Uterus (tissue), 4 donors: ENCODE data around the gene G6PD. TPM values are rescaled to one million over a fixed set of nuclear protein-coding genes. Genes with fewer than 3 reads are reported as not detected.

Experiments
- DNase-seq, 2 donors: peaks; one replicate each; pipeline ENCODE4 v3.0.0-alpha.2; 2019 to 2020
- H3K27ac ChIP-seq, 2 donors: fragments of 200-600 bp; sonication (generic); 1 replicate in 1 of 2; 2 replicates in 1 of 2; pipeline ENCODE4 v1.5.1; 2016 to 2018
- H3K27me3 ChIP-seq, 2 donors: fragments of 200-600 bp; sonication (generic); one replicate each; pipeline ENCODE4 v1.5.1; 2018 to 2019; ENCODE audit warnings: control low read depth in 1 of 2
- H3K36me3 ChIP-seq, 2 donors: fragments of 200-600 bp; sonication (generic); one replicate each; pipeline ENCODE4 v1.5.1; 2019; ENCODE audit warnings: control low read depth in 1 of 2
- H3K4me1 ChIP-seq, 2 donors: fragments of 200-600 bp; sonication (generic); one replicate each; pipeline ENCODE4 v1.5.1; 2018 to 2019; ENCODE audit warnings: control low read depth in 1 of 2
- H3K4me3 ChIP-seq, 2 donors: fragments of 200-600 bp; sonication (generic); 1 replicate in 1 of 2; 2 replicates in 1 of 2; pipeline ENCODE4 v1.5.1; 2018 to 2019; ENCODE audit warnings: mild to moderate bottlenecking in 1 of 2
- H3K9me3 ChIP-seq, 2 donors: fragments of 200-600 bp; sonication (generic); one replicate each; pipeline ENCODE4 v1.5.1; 2019; ENCODE audit warnings: control low read depth in 1 of 2
- POLR2A ChIP-seq, 2 donors: fragments of 450-650 bp; IDR thresholded peaks; one replicate each; pipeline ENCODE4 v1.6.1; 2016; ENCODE audit warnings: antibody characterized with exemption in 2 of 2, mild to moderate bottlenecking in 1 of 2, moderate library complexity in 1 of 2
- intact Hi-C: fragments of 100-400 bp; cut with DNase I; formaldehyde crosslinking; loops from one replicate; pipeline ENCODE4 v1.15.1; 2023; ENCODE audit warnings: low total_unique reads
- total RNA-seq, 4 donors: library from RNA; depleted of rRNA in 3 of 4; stranded (reverse); fragments of >200 nt in 3 of 4; gene quantifications; one replicate each; pipeline versions ENCODE4 v1.1.0 to v1.2.4, GENCODE V29; 2014 to 2023
- TF ChIP-seq, protein P1 (sequence below), 4 experiments: fragments of 200-600 bp in 2 of 4; fragments of 450-650 bp in 2 of 4; sonication (generic) in 2 of 4; IDR thresholded peaks; one replicate each; pipeline ENCODE4 v1.5.1; 2016 to 2019; ENCODE audit warnings: antibody characterized with exemption in 4 of 4, mild to moderate bottlenecking in 2 of 4, moderate library complexity in 1 of 4
- donor health status: DM: yes; HTN: yes; CAD: no.

G6PD gene
- total RNA-seq, 4 donors from 2014 or later = 15.5 to 69.6 (median 23.8) TPM

GRCh38 chrX:154516656-154517100 lies 30.0 kb downstream of the G6PD start:
- H3K36me3 ChIP-seq = no peaks in the 10 kb centered on the region
- H3K27ac ChIP-seq = peak overlapping the region; percentile 93 to 97
- no peaks in the 10 kb centered on the region for H3K9me3 ChIP-seq
- no peaks in the 10 kb centered on the region for H3K4me1 ChIP-seq
- DNase-seq = peak in 1 of 2 donors; percentile 86
- TF ChIP-seq, protein P1, sequence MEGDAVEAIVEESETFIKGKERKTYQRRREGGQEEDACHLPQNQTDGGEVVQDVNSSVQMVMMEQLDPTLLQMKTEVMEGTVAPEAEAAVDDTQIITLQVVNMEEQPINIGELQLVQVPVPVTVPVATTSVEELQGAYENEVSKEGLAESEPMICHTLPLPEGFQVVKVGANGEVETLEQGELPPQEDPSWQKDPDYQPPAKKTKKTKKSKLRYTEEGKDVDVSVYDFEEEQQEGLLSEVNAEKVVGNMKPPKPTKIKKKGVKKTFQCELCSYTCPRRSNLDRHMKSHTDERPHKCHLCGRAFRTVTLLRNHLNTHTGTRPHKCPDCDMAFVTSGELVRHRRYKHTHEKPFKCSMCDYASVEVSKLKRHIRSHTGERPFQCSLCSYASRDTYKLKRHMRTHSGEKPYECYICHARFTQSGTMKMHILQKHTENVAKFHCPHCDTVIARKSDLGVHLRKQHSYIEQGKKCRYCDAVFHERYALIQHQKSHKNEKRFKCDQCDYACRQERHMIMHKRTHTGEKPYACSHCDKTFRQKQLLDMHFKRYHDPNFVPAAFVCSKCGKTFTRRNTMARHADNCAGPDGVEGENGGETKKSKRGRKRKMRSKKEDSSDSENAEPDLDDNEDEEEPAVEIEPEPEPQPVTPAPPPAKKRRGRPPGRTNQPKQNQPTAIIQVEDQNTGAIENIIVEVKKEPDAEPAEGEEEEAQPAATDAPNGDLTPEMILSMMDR (IDR thresholded peaks at IDR 0.05) = no peak
- intact Hi-C loops = no loop called here
- peak overlapping the region; percentile 15 to 32 for H3K4me3 ChIP-seq
- no peaks in the 10 kb centered on the region for H3K27me3 ChIP-seq

- Histone ChIP-seq H3K9me3 (no peaks in the 10 kb centered on the region), H3K27me3 (no peaks in the 10 kb centered on the region), H3K4me3 (peak within 1 kb of the TSS; percentile 55 to 61), H3K4me1 (no peaks in the 10 kb centered on the region), H3K36me3 (no peaks in the 10 kb centered on the region), H3K27ac (peak within 1 kb of the TSS; percentile 93 to 97)
- DNase-seq = peak; percentile 94
- peak; percentile 59 to 94 for TF ChIP-seq POLR2A (IDR thresholded peaks at IDR 0.05)
- TF ChIP-seq, protein P1 (IDR thresholded peaks at IDR 0.05) = peak in 1 of 4 experiments; percentile 2
- intact Hi-C loops = no loop called here
Observed at GRCh38 chrX:154515966-154516655, 30.5 kb downstream of the G6PD start, which contains the start of gene FAM3A. Gene FAM3A, minus strand, starts transcription at chrX:154516232. Its CDS starts 460 bp downstream, at chrX:154515772.

DNA sequence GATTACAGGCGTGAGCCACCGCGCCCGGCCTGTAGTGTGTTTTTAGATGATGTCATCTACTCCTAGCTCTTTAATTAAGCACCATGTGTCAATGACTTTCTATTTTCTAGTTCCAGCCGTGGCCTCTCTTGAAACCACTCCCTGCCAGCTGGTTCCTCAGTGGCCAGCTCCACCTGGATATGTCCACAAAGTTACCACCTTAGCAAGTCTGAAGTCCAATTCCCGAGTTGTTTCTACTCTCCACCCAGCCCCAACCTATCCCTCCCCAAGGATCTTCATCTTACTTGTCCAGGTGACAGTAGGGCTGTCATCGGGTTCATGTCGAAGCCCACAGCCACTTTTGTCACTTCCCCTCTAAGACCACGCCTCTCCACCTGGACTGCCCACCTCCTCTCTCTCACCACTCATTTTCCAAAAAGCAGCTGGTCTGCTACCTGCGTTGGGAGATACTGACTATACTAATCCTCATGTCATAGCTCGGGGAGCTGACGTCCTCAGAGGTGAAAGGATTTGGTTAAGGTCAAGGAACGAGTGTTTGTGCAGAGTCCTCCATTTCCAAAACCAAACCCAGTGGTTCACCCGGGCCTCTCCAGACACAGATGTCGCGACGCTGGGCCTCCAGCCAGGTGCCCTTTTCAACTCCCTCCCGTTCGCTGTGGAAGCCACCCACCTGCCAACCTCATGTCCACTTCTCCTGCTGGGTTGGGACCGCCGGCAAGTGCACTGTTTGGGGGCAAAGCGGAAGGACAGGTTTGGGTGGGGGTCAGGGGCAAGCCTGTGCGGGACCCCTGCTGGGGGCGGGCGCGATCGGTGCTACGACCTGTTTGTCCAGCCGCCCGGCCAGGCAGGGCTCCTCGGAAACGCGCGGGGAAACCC lies 31.3 kb downstream of the G6PD start:
- TF ChIP-seq, protein P1 (IDR thresholded peaks at IDR 0.05) = no peak
- TF ChIP-seq POLR2A (IDR thresholded peaks at IDR 0.05) = no peak
- peak overlapping the region; percentile 84 to 97 for H3K27ac ChIP-seq
- DNase-seq = no peak
- peak overlapping the region; percentile 55 to 61 for H3K4me3 ChIP-seq
- H3K36me3 ChIP-seq = no peaks in the 10 kb centered on the region
- intact Hi-C loops = no loop called here
- no peaks in the 10 kb centered on the region for H3K27me3 ChIP-seq
- no peaks in the 10 kb centered on the region for H3K9me3 ChIP-seq
- H3K4me1 ChIP-seq = no peaks in the 10 kb centered on the region

DNA sequence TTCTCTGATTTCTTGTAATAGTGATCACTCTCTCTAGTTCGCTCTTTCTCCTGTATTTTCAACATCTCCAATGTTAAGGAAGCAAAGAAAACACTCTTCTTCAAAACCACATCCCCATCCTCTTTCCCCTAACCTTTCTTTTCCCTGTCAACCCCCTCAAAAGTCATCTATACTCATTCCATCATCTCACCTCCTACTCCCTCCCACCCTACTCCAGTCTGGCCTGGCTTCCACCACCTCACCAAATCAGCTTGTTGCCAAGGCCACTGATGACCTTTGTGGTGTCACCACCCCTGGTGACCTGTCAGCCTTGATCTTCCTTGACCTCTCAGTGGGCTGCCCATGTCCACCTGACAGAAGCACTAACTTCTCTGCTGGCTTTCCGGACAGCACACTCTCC lies 32.9 kb downstream of the G6PD start:
- TF ChIP-seq, protein P1 (IDR thresholded peaks at IDR 0.05) = no peak
- TF ChIP-seq POLR2A (IDR thresholded peaks at IDR 0.05) = no peak
- Histone ChIP-seq H3K27me3 (no peaks in the 10 kb centered on the region), H3K4me3 (no peak overlapping the region), H3K27ac (no peak overlapping the region), H3K9me3 (no peaks in the 10 kb centered on the region), H3K36me3 (no peaks in the 10 kb centered on the region), H3K4me1 (no peaks in the 10 kb centered on the region)
- no peak for DNase-seq
- intact Hi-C loops = no loop called here
